Measurements from ENCODE around the gene ERC2. TPM values are rescaled to one million over a fixed set of nuclear protein-coding genes. Genes with fewer than 3 reads are reported as not detected.

ERC2 gene
- total and polyA plus RNA-seq, 2 of the 8 experiments (the other 6 are each of a cell fraction or from before 2014, with no cell fraction given), result 16.4 to 22.8 TPM

DNA sequence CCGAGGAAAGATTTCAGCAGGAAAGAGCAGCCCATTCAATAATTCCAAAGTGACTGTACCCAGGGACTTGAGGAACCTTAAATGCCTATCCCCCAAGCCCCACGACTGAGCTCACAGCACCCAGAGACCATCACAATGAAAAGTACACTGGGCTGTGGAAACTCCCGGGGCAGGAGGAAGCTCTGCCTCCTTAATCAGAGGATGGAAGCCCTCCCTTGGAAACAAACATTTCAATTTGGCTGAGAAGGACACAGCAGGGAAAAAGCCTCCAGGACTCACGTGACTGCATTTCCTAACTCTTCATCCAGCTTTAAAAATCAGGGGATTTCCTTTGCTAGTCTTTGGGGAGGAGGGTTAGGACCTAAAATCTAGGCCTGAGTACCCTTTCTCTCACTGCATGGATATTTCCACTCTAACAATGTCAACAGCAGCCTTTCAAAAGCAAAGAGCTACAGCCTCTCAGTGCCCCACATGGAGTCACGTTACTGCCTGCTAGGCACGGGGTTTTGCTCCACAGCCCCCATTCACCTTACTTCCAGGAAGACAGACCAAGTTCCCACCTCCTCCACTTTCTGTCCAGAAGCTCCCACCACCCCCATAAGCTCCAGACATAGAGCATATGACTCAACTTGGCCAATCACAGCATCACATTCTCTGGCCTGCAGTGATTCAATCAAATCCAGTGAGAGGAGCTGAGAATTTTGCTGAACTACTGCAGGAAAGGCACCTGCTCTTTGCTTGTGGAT lies 912.2 kb downstream of the ERC2 start:
- Histone ChIP-seq H3K27ac (ENCODE audit: low read depth, low read length) (peak overlapping the region; percentile 40; the same call in 1 of the 2 replicates), H3K27me3 (replicated peaks in 1 of 4; ENCODE audit: control insufficient read depth in 3 of 4, extremely low read depth in 1 of 4, insufficient read depth in 3 of 4, low read length in 3 of 4) (no peaks in the 10 kb centered on the region), H3K14ac (ENCODE audit: insufficient read length) (no peak overlapping the region), H4K20me1 (replicated peaks in 1 of 2; ENCODE audit: control insufficient read depth in 1 of 2, insufficient read depth in 2 of 2, low read length in 2 of 2) (no peaks in the 10 kb centered on the region), H3K4me1 (replicated peaks in 1 of 4; ENCODE audit: control insufficient read depth in 3 of 4, insufficient read depth in 4 of 4, low read length in 3 of 4) (peaks cover 13 to 28% (median 21%) of the 10 kb centered on the region in 4 experiments), H3K18ac (ENCODE audit: extremely low read depth, low read length) (peak overlapping the region; percentile 68), H3K36me3 (ENCODE audit: control insufficient read depth in 2 of 4, insufficient read depth in 4 of 4, low read length in 3 of 4) (no peaks in the 10 kb centered on the region), H2BK20ac (ENCODE audit: low read length) (peak overlapping the region; percentile 91; the same call in 1 of the 2 replicates), H3K23ac (ENCODE audit: insufficient read length) (no peak overlapping the region), H2AK5ac (ENCODE audit: low read depth, low read length) (no peak overlapping the region), H3K9ac (replicated peaks in 1 of 4; ENCODE audit: extremely low read depth in 1 of 4, low read depth in 3 of 4, low read length in 3 of 4) (peak overlapping the region in 1 of 4 experiments; percentile 3; a peak in 1 of 7 replicates), H2BK5ac (ENCODE audit: low read depth, low read length) (peak overlapping the region; percentile 22; the same call in 1 of the 2 replicates), H2AFZ (ENCODE audit: low read length) (peak overlapping the region; percentile 64; the same call in 1 of the 2 replicates), H3K23me2 (ENCODE audit: low read depth, low read length) (peaks cover 2% of the 10 kb centered on the region; the same call in 1 of the 2 replicates), H3K9me3 (ENCODE audit: insufficient read depth in 2 of 2, low read depth in 1 of 2, low read length in 1 of 2) (no peaks in the 10 kb centered on the region), H2BK15ac (ENCODE audit: low read length) (no peak overlapping the region), H3K79me2 (ENCODE audit: control insufficient read depth in 1 of 2, insufficient read depth in 2 of 2, low read length in 2 of 2) (no peaks in the 10 kb centered on the region), H3K79me1 (ENCODE audit: low read depth, low read length) (no peaks in the 10 kb centered on the region), H3K4ac (replicated peaks; ENCODE audit: insufficient read length, low read depth, low read length) (no peak overlapping the region), H4K5ac (ENCODE audit: insufficient read length, low read depth, low read length) (no peak overlapping the region), H4K91ac (replicated peaks; ENCODE audit: insufficient read length, low read length) (peak overlapping the region; percentile 40), H2BK12ac (ENCODE audit: low read depth, low read length) (peak overlapping the region; percentile 54; the same call in 1 of the 2 replicates), H3K4me3 (ENCODE audit: extremely low read depth in 1 of 4, insufficient read depth in 2 of 4, low read depth in 3 of 4, low read length in 4 of 4) (no peak overlapping the region), H2BK120ac (replicated peaks; ENCODE audit: low read depth, low read length) (no peak overlapping the region), H4K8ac (ENCODE audit: extremely low read depth, insufficient read depth, low read length) (0 out of 2 replicates have a peak overlapping the region, but pooled peaks have one; percentile 9), H3K56ac (replicated peaks; ENCODE audit: insufficient read length, low read depth, low read length) (no peak overlapping the region), H3K4me2 (ENCODE audit: insufficient read depth in 1 of 2, low read depth in 2 of 2, low read length in 2 of 2) (peak overlapping the region; percentile 31 to 46; a peak in 3 of 4 replicates)
- FAIRE-seq (no peak), DNase-seq (ENCODE audit: low read depth in 1 of 2, low spot score in 2 of 2) (no peak)
- POLR2A ChIA-PET (ENCODE audit: partially characterized antibody), result interaction anchor here (1.1 to 1.4 kb wide), 3 partner anchors 10 to 72 kb away, joined by 3 read pairs; no protein-coding TSS in a partner anchor
- CTCF ChIA-PET (ENCODE audit: partially characterized antibody), result interaction anchor here (0.9 to 3.0 kb wide), 10 partner anchors 9 to 1600 kb away, joined by 3 to 17 read pairs (median 4); no protein-coding TSS in a partner anchor
- WGBS, 2 experiments (ENCODE audit: extremely low coverage in 1 of 2, insufficient coverage in 1 of 2, insufficient read length in 1 of 2, insufficient replicate concordance in 2 of 2, low coverage in 1 of 2, low lambda C conversion rate in 2 of 2, missing lambda C conversion rate in 1 of 2), result 47% methylated on average over 6 of the region's 6 CpGs; no CpG with 5 or more reads in 1 of the 2 experiments
- 0 out of 2 replicates have a peak, but pooled peaks have one; percentile 4 for TF ChIP-seq YY1 (IDR thresholded peaks at IDR 0.05; ENCODE audit: low read depth, low read length)
- TF ChIP-seq TAF7 (optimal IDR thresholded peaks at IDR 0.05; ENCODE audit: borderline replicate concordance, low read depth, low read length), result no peak
- no peak for TF ChIP-seq PHF8 (conservative IDR thresholded peaks at IDR 0.05; ENCODE audit: low read depth, low read length)
- TF ChIP-seq, protein P1, sequence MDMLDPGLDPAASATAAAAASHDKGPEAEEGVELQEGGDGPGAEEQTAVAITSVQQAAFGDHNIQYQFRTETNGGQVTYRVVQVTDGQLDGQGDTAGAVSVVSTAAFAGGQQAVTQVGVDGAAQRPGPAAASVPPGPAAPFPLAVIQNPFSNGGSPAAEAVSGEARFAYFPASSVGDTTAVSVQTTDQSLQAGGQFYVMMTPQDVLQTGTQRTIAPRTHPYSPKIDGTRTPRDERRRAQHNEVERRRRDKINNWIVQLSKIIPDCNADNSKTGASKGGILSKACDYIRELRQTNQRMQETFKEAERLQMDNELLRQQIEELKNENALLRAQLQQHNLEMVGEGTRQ (IDR thresholded peaks at IDR 0.05; ENCODE audit: low read length), result peak; percentile 47; the same call in 1 of the 2 replicates
- TF ChIP-seq ASH2L (IDR thresholded peaks at IDR 0.05; ENCODE audit: low read length), result peak; percentile 50

All from H1 (cell line).